Hematopoietic multipotent progenitor cell treated with erythropoietin and hydrocortisone succinate and interleukin-3 and kit ligand, for 17 days (in vitro differentiated cells): ENCODE results near the gene FZD2.

Experiments used
- DNase-seq: peaks from one replicate; pipeline ENCODE4 v3.0.0-alpha.2; 2015; ENCODE audit warnings: low spot score

The FZD2 gene

GRCh38 chr17:44607836-44608690, 50.8 kb downstream of the FZD2 start:
- no peak for DNase-seq

- DNase-seq = no peak
These were observed 51.6 kb downstream of the FZD2 start for GRCh38 chr17:44608727-44609435.

- no peak for DNase-seq
These were observed 53.0 kb downstream of the FZD2 start for GRCh38 chr17:44610331-44610730.
